Nephron (organoid): ENCODE measurements around the gene LAMA4.

Experiments
- H3K27ac Mint-ChIP-seq, 3 experiments: 2 replicates each; pipeline ENCODE4 v1.8.0; 2020; ENCODE audit warnings: mixed read lengths in 3 of 3, mild to moderate bottlenecking in 2 of 3, moderate library complexity in 1 of 3
- H3K27me3 Mint-ChIP-seq: 2 replicates; pipeline ENCODE4 v1.8.0; 2021; ENCODE audit warnings: low read depth, mild to moderate bottlenecking, moderate library complexity, mixed read lengths
- H3K36me3 Mint-ChIP-seq: 2 replicates; pipeline ENCODE4 v1.8.0; 2020; ENCODE audit warnings: low read depth, mixed read lengths
- H3K4me1 Mint-ChIP-seq: 2 replicates; pipeline ENCODE4 v1.8.0; 2020; ENCODE audit warnings: mixed read lengths
- H3K4me3 Mint-ChIP-seq, 3 experiments: 2 replicates each; pipeline ENCODE4 v1.8.0; 2020; ENCODE audit warnings: mild to moderate bottlenecking in 3 of 3, mixed read lengths in 3 of 3, moderate library complexity in 2 of 3
- H3K9me3 Mint-ChIP-seq: 2 replicates; pipeline ENCODE4 v1.8.0; 2020; ENCODE audit warnings: mixed read lengths
- TF ChIP-seq, protein P1 (sequence below), 3 experiments: fragments of 200-600 bp; sonication (generic); IDR thresholded peaks; one replicate each; pipeline ENCODE4 v1.5.0; 2021; ENCODE audit warnings: antibody characterized with exemption in 3 of 3; ENCODE audit not compliant: unreplicated experiment in 3 of 3

Gene LAMA4

DNA sequence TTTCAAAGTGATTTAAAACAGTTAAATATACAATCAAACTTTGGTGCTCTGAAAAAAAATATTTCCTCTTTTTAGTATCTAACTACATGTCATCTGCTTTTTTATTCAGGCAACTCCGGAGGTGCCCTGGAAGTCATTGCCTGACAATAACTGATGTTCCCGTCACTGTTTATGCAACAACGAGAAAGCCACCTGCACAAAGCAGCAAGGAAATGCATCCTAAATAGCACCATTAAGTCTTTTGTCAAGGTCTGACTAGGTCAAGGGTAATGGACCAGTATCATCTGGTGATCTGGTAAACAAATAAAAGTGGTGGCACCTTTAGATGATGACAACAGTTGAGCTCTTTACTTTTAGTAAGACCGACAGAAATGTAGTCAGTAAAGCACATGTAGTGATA is 153.8 kb downstream of the LAMA4 start:
- peaks cover 54% of the 10 kb centered on the region for H3K36me3 Mint-ChIP-seq
- no peak overlapping the region for H3K4me3 Mint-ChIP-seq
- no peaks in the 10 kb centered on the region for H3K27me3 Mint-ChIP-seq
- TF ChIP-seq, protein P1, sequence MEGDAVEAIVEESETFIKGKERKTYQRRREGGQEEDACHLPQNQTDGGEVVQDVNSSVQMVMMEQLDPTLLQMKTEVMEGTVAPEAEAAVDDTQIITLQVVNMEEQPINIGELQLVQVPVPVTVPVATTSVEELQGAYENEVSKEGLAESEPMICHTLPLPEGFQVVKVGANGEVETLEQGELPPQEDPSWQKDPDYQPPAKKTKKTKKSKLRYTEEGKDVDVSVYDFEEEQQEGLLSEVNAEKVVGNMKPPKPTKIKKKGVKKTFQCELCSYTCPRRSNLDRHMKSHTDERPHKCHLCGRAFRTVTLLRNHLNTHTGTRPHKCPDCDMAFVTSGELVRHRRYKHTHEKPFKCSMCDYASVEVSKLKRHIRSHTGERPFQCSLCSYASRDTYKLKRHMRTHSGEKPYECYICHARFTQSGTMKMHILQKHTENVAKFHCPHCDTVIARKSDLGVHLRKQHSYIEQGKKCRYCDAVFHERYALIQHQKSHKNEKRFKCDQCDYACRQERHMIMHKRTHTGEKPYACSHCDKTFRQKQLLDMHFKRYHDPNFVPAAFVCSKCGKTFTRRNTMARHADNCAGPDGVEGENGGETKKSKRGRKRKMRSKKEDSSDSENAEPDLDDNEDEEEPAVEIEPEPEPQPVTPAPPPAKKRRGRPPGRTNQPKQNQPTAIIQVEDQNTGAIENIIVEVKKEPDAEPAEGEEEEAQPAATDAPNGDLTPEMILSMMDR (IDR thresholded peaks at IDR 0.05; ENCODE audit: unreplicated experiment in 3 of 3) = no peak
- no peaks in the 10 kb centered on the region for H3K4me1 Mint-ChIP-seq
- H3K27ac Mint-ChIP-seq = no peak overlapping the region
- peaks cover 14% of the 10 kb centered on the region for H3K9me3 Mint-ChIP-seq

DNA sequence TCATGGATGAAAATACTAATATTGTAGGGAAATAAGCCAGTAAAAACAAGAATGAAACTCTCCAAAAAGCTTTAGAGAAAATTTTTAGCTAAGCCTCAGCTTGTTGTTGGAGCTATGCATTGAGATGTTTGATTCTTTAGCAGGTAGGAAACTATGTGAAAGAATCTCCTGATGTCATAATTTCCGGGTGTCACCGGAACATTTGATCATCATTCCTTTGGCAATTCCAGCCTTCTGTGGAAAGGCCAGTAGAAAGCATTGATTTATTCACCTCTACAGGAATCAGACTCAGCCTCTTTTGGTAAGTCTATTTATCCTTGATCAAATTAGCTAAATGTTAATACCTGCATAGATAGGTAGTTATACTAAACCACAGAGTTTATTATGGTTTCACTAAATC is 157.5 kb downstream of the LAMA4 start:
- Mint-ChIP-seq H3K27me3 (no peaks in the 10 kb centered on the region), H3K27ac (no peak overlapping the region), H3K9me3 (no peaks in the 10 kb centered on the region), H3K4me3 (no peak overlapping the region), H3K36me3 (peaks cover 23% of the 10 kb centered on the region), H3K4me1 (no peaks in the 10 kb centered on the region)
- TF ChIP-seq, protein P1 (IDR thresholded peaks at IDR 0.05; ENCODE audit: unreplicated experiment in 3 of 3) = no peak

DNA sequence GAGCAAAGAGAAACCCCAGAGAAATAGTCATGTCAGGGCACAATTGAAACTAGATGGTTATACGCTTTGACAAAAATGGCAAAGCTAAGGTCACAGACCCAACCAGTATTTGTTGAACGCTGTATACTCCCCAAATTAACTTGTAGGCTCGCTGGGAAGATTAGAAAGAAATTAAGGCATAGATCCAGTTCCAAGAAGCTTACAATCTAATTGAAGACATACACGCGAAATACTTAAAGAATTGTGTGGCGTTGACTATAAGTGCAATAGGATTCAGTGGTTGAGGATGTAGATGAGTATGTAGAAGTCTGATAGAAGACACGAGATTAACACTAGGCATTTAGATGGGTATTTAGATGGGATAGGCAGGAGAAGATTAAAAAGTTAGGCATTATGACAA is 166.5 kb downstream of the LAMA4 start:
- TF ChIP-seq, protein P1 (IDR thresholded peaks at IDR 0.05; ENCODE audit: unreplicated experiment in 3 of 3) = no peak
- Mint-ChIP-seq H3K27me3 (no peaks in the 10 kb centered on the region), H3K36me3 (peaks cover 9% of the 10 kb centered on the region), H3K9me3 (no peaks in the 10 kb centered on the region), H3K27ac (no peak overlapping the region), H3K4me3 (no peak overlapping the region), H3K4me1 (peaks cover 8% of the 10 kb centered on the region)

DNA sequence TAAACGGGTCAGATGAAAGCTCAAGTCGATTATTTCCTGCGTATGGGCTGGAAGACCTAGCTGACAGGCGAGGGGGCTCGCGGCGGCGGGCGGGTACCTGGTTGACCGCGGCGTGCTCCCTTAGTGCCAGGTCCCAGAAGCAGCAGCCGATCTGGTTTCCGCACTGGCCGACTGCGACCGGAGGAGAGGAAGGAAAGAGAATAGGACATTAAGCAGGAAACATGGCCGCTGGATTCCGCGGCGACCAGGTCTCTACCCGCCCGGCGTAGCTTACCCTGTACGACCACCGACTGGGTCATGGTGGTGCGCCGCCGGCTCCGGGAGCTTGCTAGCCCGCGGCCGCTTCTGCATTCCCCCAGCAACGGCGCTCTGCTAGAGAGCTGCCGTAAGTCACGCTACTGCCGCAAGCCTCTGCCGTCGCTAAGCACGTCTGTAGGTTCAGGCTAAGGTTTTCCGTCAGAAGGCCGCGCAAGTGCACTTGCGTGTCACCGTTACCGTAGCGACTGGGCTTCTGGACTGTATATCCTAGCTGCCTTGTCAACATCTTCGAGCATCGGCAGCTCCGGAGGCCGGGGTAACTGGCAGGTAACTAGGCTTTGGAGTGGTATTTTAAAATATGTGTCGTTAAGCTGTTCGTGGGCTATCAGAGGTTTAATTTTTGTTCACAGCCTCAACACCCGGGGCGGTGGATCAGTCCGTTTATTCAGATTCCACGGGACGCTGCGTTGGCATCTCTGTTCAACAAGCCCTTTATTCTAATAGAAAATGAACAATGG is 167.0 kb downstream of the LAMA4 start, which contains the start of the genes FAM229B and TUBE1:
Gene FAM229B, plus strand, starts transcription at position 456 of the 776 bp plus-strand sequence. CDS start 11,693 bp downstream, outside the sequence.
Gene TUBE1, minus strand, starts transcription at position 347 of the 776 bp plus-strand sequence. Its CDS starts 48 bp downstream, at position 299.
- Mint-ChIP-seq H3K36me3 (peaks cover 13% of the 10 kb centered on the region), H3K27ac (no peak within 1 kb of the TSS), H3K4me1 (peaks cover 8% of the 10 kb centered on the region), H3K9me3 (no peaks in the 10 kb centered on the region), H3K4me3 (no peak within 1 kb of the TSS), H3K27me3 (no peaks in the 10 kb centered on the region)
- TF ChIP-seq, protein P1 (IDR thresholded peaks at IDR 0.05; ENCODE audit: unreplicated experiment in 3 of 3) = no peak

DNA sequence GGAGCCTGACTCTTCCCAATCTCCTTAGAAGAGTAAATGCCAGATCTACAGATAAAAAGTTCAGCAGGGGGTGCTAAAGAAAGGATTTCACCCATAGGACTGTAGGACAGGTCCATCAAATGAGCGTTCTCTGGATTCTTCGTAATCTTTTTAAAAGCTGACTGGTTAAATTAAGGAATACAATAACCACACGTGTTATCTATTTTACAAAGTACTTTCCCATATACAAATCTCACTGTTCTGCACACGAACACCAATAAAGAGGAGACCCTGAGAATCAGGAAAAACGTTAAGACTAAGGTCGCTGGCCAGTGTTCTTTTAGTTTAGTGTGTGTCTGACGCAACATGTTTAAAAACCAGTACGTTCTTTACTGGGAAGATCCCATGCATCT is 167.6 kb downstream of the LAMA4 start:
- TF ChIP-seq, protein P1 (IDR thresholded peaks at IDR 0.05; ENCODE audit: unreplicated experiment in 3 of 3) = peak; percentile 25 to 50 (median 33)
- H3K4me1 Mint-ChIP-seq = peaks cover 8% of the 10 kb centered on the region
- no peak overlapping the region for H3K4me3 Mint-ChIP-seq
- no peak overlapping the region for H3K27ac Mint-ChIP-seq
- peaks cover 13% of the 10 kb centered on the region for H3K36me3 Mint-ChIP-seq
- H3K27me3 Mint-ChIP-seq = no peaks in the 10 kb centered on the region
- no peaks in the 10 kb centered on the region for H3K9me3 Mint-ChIP-seq
